Neural cell (in vitro differentiated cells): ENCODE results near the gene PPARGC1A.

Experiments
- CTCF ChIP-seq: fragments of 450-650 bp; IDR thresholded peaks from 2 replicates; pipeline ENCODE4 v1.5.1; 2014; ENCODE audit warnings: antibody characterized with exemption, mild to moderate bottlenecking, moderate library complexity; ENCODE audit not compliant: poor library complexity, severe bottlenecking
- EP300 ChIP-seq: fragments of 450-650 bp; conservative IDR thresholded peaks from 2 replicates; pipeline ENCODE4 v1.6.1; 2014; ENCODE audit warnings: antibody characterized with exemption, mild to moderate bottlenecking, moderate library complexity; ENCODE audit not compliant: poor library complexity, severe bottlenecking
- EZH2 ChIP-seq: fragments of 200-600, 300-800 bp; shearing (Covaris generic), sonication (generic); IDR thresholded peaks from 2 replicates; pipeline ENCODE4 v1.6.1; 2014; ENCODE audit warnings: antibody characterized with exemption, low read length, borderline replicate concordance, mild to moderate bottlenecking; ENCODE audit not compliant: insufficient read depth, poor library complexity, severe bottlenecking
- POLR2AphosphoS5 ChIP-seq: IDR thresholded peaks from 2 replicates; pipeline ENCODE4 v1.6.1; 2012
- RAD21 ChIP-seq: fragments of 450-650 bp; conservative IDR thresholded peaks from 2 replicates; pipeline ENCODE4 v1.6.1; 2014; ENCODE audit warnings: antibody characterized with exemption, mild to moderate bottlenecking, moderate library complexity
- REST ChIP-seq: IDR thresholded peaks from 2 replicates; pipeline ENCODE4 v1.6.1; 2012; ENCODE audit warnings: borderline replicate concordance
- SMC3 ChIP-seq: fragments of 450-650 bp; conservative IDR thresholded peaks from 2 replicates; pipeline ENCODE4 v1.6.1; 2014; ENCODE audit warnings: antibody characterized with exemption, mild to moderate bottlenecking, moderate library complexity; ENCODE audit not compliant: poor library complexity
- TAF1 ChIP-seq: IDR thresholded peaks from 2 replicates; pipeline ENCODE4 v1.6.1; 2012; ENCODE audit warnings: low read depth

GRCh38 chr4:23900636-23901035 lies 10.8 kb upstream of the PPARGC1A start:
- TF ChIP-seq CTCF (no peak), POLR2AphosphoS5 (no peak), TAF1 (no peak), EP300 (no peak), EZH2 (no peak), SMC3 (no peak), RAD21 (no peak), REST (no peak)
